ENCODE data around the gene COL4A2. TPM values are rescaled to one million over a fixed set of nuclear protein-coding genes. Genes with fewer than 3 reads are reported as not detected.

The COL4A2 gene
- polyA plus RNA-seq, 1 experiment: 886 TPM

- no peak for DNase-seq (ENCODE audit: low read depth)
- Histone ChIP-seq H3K4me3 (ENCODE audit: low read depth, low read length) (no peak overlapping the region), H3K27me3 (ENCODE audit: control insufficient read depth, insufficient read depth, low read length) (no peaks in the 10 kb centered on the region), H3K36me3 (ENCODE audit: control insufficient read depth, insufficient read depth, low read length) (peaks cover 43% of the 10 kb centered on the region)
- CTCF ChIA-PET: no interaction called here
- POLR2A ChIA-PET: no interaction called here
- TF ChIP-seq CTCF (IDR thresholded peaks at IDR 0.05; ENCODE audit: insufficient read depth, low read depth, low read length): no peak
Observed at GRCh38 chr13:110436276-110436675, 129.2 kb downstream of the COL4A2 start.

GRCh38 chr13:110436786-110437370, 129.8 kb downstream of the COL4A2 start:
- no peaks in the 10 kb centered on the region for H3K27me3 ChIP-seq (ENCODE audit: control insufficient read depth, insufficient read depth, low read length)
- no peak overlapping the region for H3K4me3 ChIP-seq (ENCODE audit: low read depth, low read length)
- no peak for DNase-seq (ENCODE audit: low read depth)
- H3K36me3 ChIP-seq (ENCODE audit: control insufficient read depth, insufficient read depth, low read length): peaks cover 38% of the 10 kb centered on the region
- CTCF ChIA-PET: interaction anchor here (0.8 kb wide), 1 partner anchor 831 kb away, joined by 3 read pairs; no protein-coding TSS in a partner anchor
- no peak for TF ChIP-seq CTCF (IDR thresholded peaks at IDR 0.05; ENCODE audit: insufficient read depth, low read depth, low read length)
- POLR2A ChIA-PET: no interaction called here

GRCh38 chr13:110438211-110438610, 131.1 kb downstream of the COL4A2 start:
- DNase-seq (ENCODE audit: low read depth): no peak
- POLR2A ChIA-PET: no interaction called here
- no peaks in the 10 kb centered on the region for H3K27me3 ChIP-seq (ENCODE audit: control insufficient read depth, insufficient read depth, low read length)
- CTCF ChIA-PET: no interaction called here
- no peak for TF ChIP-seq CTCF (IDR thresholded peaks at IDR 0.05; ENCODE audit: insufficient read depth, low read depth, low read length)
- peaks cover 36% of the 10 kb centered on the region for H3K36me3 ChIP-seq (ENCODE audit: control insufficient read depth, insufficient read depth, low read length)
- H3K4me3 ChIP-seq (ENCODE audit: low read depth, low read length): no peak overlapping the region

- no peak for DNase-seq (ENCODE audit: low read depth)
- no peak for TF ChIP-seq CTCF (IDR thresholded peaks at IDR 0.05; ENCODE audit: insufficient read depth, low read depth, low read length)
- Histone ChIP-seq H3K27me3 (ENCODE audit: control insufficient read depth, insufficient read depth, low read length) (no peaks in the 10 kb centered on the region), H3K36me3 (ENCODE audit: control insufficient read depth, insufficient read depth, low read length) (peaks cover 34% of the 10 kb centered on the region), H3K4me3 (ENCODE audit: low read depth, low read length) (no peak overlapping the region)
- ChIA-PET CTCF (no interaction called here), POLR2A (no interaction called here)
Observed at GRCh38 chr13:110438776-110439175, 131.7 kb downstream of the COL4A2 start.

GRCh38 chr13:110440946-110441731, 134.1 kb downstream of the COL4A2 start:
- H3K36me3 ChIP-seq (ENCODE audit: control insufficient read depth, insufficient read depth, low read length): peaks cover 25% of the 10 kb centered on the region
- POLR2A ChIA-PET: no interaction called here
- no peak for TF ChIP-seq CTCF (IDR thresholded peaks at IDR 0.05; ENCODE audit: insufficient read depth, low read depth, low read length)
- H3K4me3 ChIP-seq (ENCODE audit: low read depth, low read length): no peak overlapping the region
- no peak for DNase-seq (ENCODE audit: low read depth)
- H3K27me3 ChIP-seq (ENCODE audit: control insufficient read depth, insufficient read depth, low read length): no peaks in the 10 kb centered on the region
- CTCF ChIA-PET: no interaction called here
